ENCODE measurements around the gene LRBA.
"Not testable (repeated sequence)": the region's sequence is repeated elsewhere in the genome, so short reads cannot be mapped to it uniquely, and the experiment has no call there.

Gene LRBA

GRCh38 chr4:150389896-150390530 is 625.1 kb downstream of the LRBA start:
- no peak for DNase-seq

DNA sequence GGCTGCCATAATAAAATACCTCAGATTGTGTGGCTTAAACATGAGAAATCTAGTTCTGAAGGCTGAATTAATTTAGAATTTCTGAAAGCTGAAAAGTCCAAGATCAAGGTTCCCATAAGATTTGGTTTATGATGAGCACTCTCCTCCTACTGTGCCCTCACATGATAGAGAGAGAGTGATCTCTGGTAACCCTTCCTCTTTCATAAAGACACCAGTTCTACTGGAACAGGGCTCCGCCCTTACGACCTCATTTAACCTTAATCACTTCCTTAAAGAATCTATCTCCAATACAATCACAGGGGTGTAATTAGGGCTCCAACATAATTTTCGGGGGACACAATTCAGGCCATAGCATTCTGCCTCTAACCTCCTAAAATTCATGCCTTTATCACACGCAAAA is 627.1 kb downstream of the LRBA start:
- no peak for DNase-seq

DNA sequence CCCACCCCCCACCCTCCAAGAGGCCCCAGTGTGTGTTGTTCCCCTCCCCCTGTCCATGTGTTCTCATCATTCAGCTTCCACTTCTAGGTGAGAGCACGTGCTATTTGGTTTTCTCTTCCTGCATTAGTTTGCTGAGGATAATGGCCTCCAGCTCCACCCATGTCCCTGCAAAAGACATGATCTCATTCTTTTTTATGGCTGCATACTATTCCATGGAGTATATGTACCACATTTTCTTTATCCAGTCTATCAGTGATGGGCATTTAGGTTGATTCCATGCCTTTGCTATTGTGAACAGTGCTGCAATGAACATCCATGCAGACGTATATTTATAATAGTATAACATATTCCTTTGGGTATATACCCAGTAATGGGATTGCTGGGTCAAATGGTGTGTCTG is 628.7 kb downstream of the LRBA start:
- not testable (repeated sequence) for DNase-seq

DNA sequence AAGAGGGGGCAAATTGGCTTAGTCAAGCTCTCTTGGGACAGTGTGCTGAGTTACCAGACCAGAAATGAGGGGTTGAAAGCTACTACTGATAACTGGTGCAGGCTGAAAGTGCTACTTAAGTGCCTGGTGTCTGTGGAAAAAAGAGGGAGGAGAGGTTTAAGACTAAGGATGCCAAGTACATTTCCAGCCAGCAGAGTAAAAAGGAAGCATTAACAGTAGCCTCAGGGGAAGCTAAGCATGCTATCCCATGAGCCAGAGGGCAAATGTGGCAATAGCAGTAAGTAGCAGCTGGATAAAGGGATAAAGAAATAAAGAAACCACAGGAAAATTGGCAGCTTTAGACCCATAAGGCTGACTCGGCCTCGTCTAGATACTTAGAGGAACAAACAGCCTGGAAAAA is 629.5 kb downstream of the LRBA start:
- peak; percentile 86 for DNase-seq

GRCh38 chr4:150384249-150384648 is 630.8 kb downstream of the LRBA start:
- no peak for DNase-seq

GRCh38 chr4:150382028-150382427 is 633.1 kb downstream of the LRBA start:
- DNase-seq = no peak

- no peak for DNase-seq
Observed at GRCh38 chr4:150381609-150382008, 633.5 kb downstream of the LRBA start.

DNA sequence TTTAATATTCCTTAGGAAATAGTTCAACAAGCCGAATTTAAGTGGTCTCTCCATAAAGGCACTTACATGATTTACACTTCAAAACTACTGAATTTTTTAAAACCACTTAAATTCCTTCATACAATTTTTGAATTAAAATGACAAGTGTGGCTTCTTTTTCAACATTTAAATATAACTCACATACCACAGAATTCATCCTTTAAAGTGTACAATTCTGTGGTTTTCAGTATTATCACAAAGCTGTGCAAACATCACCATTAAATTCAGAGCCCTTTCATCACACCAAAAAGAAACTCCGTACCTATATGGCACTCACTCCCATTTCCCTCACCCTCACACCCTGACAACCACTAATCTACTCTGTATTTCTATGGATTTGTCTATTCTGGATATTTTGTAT is 634.0 kb downstream of the LRBA start:
- DNase-seq = no peak

DNA sequence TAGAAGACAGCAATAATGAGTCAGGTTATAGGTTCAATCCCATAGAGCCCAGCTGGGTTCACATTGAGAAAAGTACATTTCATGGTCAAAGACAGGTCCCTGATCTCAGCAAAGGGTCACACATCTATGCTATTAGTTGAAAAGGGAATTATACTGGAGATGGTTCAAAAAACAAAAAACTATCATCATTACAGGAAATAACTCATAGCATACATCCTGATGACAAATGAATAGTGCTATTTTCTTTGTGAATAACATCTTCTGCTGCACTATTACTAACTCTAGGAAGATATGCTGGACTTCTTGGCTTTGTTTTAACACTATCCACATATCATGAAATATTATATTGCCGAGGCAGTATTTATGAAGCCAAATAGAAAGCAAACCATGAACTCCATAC is 635.6 kb downstream of the LRBA start:
- DNase-seq = no peak

DNA sequence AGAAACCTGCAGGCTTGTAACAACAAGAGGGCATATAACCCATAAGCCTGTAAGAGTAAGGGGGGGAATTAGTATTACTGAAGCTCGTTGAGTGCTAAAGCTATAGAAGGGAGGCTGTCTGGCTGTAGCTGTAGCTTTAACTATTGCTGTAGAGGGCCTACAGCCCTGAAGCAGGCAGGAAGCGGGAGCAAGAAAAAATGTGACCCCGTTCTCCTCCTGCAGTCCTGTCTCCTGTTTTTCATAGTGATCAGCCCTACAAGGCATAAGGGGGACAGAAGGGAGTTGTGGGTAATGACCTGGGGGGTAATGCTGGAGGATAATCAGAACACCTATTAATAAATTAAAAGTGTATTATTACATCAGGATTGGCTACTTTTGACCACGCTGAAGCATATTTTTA is 640.1 kb downstream of the LRBA start:
- DNase-seq = no peak

DNA sequence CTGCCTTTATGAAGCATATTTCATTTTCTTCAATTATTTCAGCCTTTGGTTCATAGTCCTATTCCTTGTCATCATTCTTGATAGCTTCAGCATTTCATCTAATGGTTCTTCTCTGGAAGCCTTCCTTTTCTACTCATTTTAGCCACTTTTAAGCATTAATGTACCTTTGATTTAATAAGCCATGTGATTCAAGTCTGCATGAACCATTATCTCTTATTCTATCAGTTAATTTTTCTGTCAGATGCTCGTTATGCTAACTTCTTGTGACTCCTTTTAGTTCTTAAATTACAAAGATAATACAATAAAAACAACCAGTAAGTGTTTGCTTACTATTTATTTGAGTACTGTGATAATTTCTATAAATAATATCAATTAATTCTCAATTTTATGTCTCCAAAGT is 643.2 kb downstream of the LRBA start:
- DNase-seq = no peak

GRCh38 chr4:150369434-150370380 is 645.4 kb downstream of the LRBA start:
- DNase-seq = no peak

GRCh38 chr4:150368667-150369066 is 646.4 kb downstream of the LRBA start:
- DNase-seq = no peak

GRCh38 chr4:150367326-150367725 is 647.8 kb downstream of the LRBA start:
- DNase-seq = no peak

GRCh38 chr4:150366487-150366999 is 648.5 kb downstream of the LRBA start:
- no peak for DNase-seq

DNA sequence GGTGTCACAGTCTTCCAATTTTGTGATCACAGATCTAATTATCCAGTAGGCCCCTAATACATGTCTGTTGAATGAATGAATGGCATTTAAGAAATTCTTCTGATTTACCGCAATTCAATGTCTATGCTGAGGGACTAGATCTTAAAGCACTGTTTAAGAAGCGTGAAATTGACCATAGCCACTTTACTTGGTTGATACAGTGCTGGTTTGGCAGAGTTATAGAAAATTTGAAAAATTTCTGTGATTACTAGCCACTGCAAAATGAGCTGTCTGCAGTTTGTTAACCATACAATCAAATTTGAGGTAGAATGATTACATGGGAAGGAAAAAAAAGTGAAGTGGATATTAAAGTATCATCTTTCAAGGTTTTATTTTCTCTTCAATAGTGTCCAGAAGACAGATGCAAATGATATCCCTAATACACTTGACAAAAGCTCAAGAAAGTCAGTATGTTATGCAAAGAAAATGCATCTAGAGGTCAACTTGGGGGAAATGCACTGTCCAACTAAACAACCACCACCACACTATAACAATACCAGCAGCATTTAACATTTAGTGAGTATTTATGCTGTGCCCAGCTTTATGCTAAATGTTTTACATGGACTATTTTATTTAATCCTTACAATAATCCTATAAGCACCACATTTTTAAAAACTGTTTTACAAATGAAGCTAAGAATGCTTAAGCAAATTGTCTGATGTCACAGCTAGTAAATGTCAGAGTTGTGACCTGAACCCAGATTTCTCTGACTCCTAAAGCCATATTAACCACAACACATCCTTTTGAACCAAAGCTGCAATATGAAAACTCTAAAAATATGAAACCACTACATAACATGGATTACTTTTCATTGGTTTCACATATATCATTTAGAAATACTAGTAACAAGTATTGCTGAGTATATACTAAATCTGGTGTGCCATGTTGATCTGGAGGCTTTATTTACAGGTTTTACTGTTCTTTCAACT is 651.1 kb downstream of the LRBA start:
- no peak for DNase-seq

DNA sequence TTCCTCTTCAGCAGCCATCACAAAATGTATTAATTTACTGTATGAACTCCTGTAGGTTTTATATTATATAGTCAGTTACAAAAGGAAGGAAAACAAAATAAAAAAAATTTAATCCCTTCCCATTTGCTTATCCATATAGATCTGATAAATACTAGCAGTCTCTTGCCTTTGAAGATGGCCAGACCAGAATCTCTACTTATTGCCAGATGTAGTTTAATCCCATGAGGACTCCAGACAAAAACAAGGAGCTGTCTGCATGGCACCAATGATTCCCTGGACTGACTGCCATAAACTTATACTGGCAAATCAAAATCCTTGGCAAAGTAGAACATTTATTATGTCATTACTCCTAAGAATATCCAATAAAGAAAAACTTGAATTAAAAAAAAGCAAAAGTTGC is 656.4 kb downstream of the LRBA start:
- no peak for DNase-seq

DNA sequence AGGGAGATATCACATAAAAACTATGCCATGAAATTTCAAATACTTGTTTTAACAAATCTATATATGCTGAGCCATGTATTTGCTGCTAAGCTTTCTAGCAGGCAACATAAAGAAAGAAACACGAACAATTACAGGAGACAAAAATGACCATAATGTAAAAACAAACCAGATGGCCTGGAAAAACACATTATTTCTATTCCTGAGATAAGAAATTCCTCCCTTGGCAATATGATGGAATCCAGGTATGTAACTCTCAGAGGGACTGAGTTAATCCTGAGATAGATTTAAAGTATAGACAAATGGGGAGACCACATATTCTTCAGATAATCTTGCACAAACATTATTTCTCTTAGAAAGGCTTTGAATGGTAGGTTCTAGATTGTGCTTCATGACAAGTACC is 657.3 kb downstream of the LRBA start:
- DNase-seq = no peak

GRCh38 chr4:150355858-150356455 is 659.1 kb downstream of the LRBA start:
- DNase-seq = no peak

DNA sequence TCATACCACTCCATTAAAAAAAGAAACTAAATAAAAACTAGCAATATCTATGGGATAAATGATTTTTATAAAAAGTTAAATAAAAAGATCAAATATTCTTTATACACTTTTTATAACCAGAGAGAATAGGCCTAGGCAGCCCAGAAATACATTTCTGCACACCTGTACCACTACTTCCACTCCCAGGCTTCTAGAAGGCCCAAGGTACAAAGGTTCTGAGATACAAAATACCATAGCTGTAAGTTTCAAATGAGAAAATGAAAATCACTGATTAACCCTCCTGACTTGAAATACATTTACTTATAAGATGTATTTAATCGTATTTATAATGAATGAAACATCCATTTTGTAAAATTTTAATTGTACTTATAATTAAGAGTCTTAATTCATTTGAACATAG is 659.7 kb downstream of the LRBA start:
- DNase-seq = no peak

DNA sequence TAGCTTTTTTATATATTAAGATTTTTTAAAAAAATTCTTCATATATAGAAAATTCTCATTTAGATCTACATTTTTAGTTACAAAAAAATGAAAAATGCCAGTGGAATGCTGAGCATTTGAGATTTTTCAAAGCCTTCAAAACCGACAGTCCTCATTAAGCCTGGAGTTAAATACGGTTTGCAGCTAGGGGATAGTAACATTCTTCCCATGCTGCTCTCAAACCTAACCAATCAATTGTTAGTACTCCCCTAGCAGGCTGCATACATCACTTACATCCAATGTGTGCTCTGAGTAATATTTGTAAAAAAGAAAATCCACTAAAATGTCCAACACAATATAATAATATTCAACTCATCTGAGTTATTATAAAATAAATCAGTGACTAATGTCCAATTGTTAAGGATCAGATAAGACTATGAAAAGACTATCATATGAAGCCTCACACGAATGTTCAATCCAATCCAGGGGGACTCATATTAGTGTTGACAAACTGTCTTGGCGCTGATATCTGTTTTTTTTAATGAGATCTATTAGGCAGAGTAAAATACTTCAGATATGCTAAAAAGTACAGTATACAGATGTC is 660.8 kb downstream of the LRBA start:
- no peak for DNase-seq

DNA sequence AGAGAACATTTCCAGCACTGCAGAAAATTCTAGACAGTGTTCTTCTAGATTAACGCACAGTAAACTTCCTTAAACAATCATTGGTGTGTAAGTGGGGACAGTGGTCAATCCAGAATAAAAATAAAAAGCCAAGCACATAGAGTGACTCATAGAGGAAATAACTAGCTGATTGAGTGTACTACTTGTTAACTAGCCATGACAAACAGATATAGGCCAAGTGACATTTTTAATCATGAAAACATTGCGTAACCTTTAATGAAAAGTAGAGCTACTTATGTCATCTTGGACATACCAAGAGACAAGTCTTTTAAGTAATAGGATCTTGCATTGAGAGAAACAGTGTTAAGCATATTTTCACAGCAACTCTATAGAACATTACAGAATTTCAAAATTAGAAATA is 667.0 kb downstream of the LRBA start:
- DNase-seq = no peak

Data from amniotic stem cell (primary cell).